ENCODE data around the gene CD52.

GRCh38 chr1:26283279-26283853 lies 34.4 kb upstream of the CD52 start:
- TF ChIP-seq, protein P1, sequence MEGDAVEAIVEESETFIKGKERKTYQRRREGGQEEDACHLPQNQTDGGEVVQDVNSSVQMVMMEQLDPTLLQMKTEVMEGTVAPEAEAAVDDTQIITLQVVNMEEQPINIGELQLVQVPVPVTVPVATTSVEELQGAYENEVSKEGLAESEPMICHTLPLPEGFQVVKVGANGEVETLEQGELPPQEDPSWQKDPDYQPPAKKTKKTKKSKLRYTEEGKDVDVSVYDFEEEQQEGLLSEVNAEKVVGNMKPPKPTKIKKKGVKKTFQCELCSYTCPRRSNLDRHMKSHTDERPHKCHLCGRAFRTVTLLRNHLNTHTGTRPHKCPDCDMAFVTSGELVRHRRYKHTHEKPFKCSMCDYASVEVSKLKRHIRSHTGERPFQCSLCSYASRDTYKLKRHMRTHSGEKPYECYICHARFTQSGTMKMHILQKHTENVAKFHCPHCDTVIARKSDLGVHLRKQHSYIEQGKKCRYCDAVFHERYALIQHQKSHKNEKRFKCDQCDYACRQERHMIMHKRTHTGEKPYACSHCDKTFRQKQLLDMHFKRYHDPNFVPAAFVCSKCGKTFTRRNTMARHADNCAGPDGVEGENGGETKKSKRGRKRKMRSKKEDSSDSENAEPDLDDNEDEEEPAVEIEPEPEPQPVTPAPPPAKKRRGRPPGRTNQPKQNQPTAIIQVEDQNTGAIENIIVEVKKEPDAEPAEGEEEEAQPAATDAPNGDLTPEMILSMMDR (IDR thresholded peaks at IDR 0.05): no peak
- TF ChIP-seq POLR2A (IDR thresholded peaks at IDR 0.05) (no peak), EP300 (IDR thresholded peaks at IDR 0.05) (no peak)
